MM.1S (cell line): Measurements from ENCODE around the gene PSMA7.

Experiments
- DNase-seq: peaks from one replicate; pipeline ENCODE4 v3.0.0-alpha.2; 2015
- H2AFZ ChIP-seq: fragments of 300-600 bp; sonication (generic); 2 replicates; pipeline ENCODE4 v1.6.0; 2016; ENCODE audit warnings: antibody characterized with exemption, low read length
- H3F3A ChIP-seq: fragments of 300-600 bp; sonication (generic); 2 replicates; pipeline ENCODE4 v1.6.1; 2016; ENCODE audit warnings: mild to moderate bottlenecking, antibody characterized with exemption, low read length, moderate library complexity, mixed read lengths; ENCODE audit not compliant: insufficient read depth
- H3K27ac ChIP-seq: fragments of 300-600 bp; sonication (generic); 2 replicates; pipeline ENCODE4 v1.5.1; 2016; ENCODE audit warnings: mild to moderate bottlenecking, low read length
- H3K27me3 ChIP-seq: fragments of 300-600 bp; sonication (generic); replicated peaks from 2 replicates; pipeline ENCODE4 v1.6.0; 2016; ENCODE audit warnings: low read length; ENCODE audit not compliant: insufficient read depth
- H3K36me3 ChIP-seq: fragments of 300-600 bp; sonication (generic); replicated peaks from 2 replicates; pipeline ENCODE4 v1.6.1; 2016; ENCODE audit warnings: mild to moderate bottlenecking, low read length, mixed read lengths; ENCODE audit not compliant: insufficient read depth
- H3K4me1 ChIP-seq: fragments of 300-600 bp; sonication (generic); 2 replicates; pipeline ENCODE4 v1.6.1; 2016; ENCODE audit warnings: low read length, mixed read lengths
- H3K4me2 ChIP-seq: fragments of 300-600 bp; sonication (generic); 2 replicates; pipeline ENCODE4 v1.6.0; 2016; ENCODE audit warnings: low read depth, low read length
- H3K4me3 ChIP-seq: fragments of 300-600 bp; sonication (generic); 2 replicates; pipeline ENCODE4 v1.5.1; 2016; ENCODE audit warnings: low read length, mixed read lengths
- H3K79me2 ChIP-seq: fragments of 300-600 bp; sonication (generic); 2 replicates; pipeline ENCODE4 v1.6.1; 2016; ENCODE audit warnings: mixed run types, low read length, mixed read lengths
- H3K9ac ChIP-seq: fragments of 300-600 bp; sonication (generic); 2 replicates; pipeline ENCODE4 v1.6.1; 2016; ENCODE audit warnings: low read length, mixed read lengths
- H3K9me2 ChIP-seq: fragments of 300-600 bp; sonication (generic); replicated peaks from 2 replicates; pipeline ENCODE4 v1.6.1; 2016; ENCODE audit warnings: mild to moderate bottlenecking, low read length, mixed read lengths; ENCODE audit not compliant: insufficient read depth
- H3K9me3 ChIP-seq: fragments of 300-600 bp; sonication (generic); replicated peaks from 2 replicates; pipeline ENCODE4 v1.6.1; 2016; ENCODE audit warnings: mild to moderate bottlenecking, low read length, mixed read lengths; ENCODE audit not compliant: insufficient read depth
- H4K20me1 ChIP-seq: fragments of 300-600 bp; sonication (generic); 2 replicates; pipeline ENCODE4 v1.6.1; 2016; ENCODE audit warnings: mild to moderate bottlenecking, low read length, moderate library complexity, mixed read lengths; ENCODE audit not compliant: insufficient read depth
- CTCF ChIP-seq: fragments of 300-600 bp; sonication (generic); IDR thresholded peaks from 2 replicates; pipeline ENCODE4 v1.5.1; 2016; ENCODE audit warnings: antibody characterized with exemption, low read length, mixed read lengths
- EZH2 ChIP-seq: fragments of 300-600 bp; sonication (generic); optimal IDR thresholded peaks from 2 replicates; pipeline ENCODE3; 2017; ENCODE audit warnings: low read depth, mild to moderate bottlenecking, antibody characterized with exemption, low read length, mixed read lengths
- EZH2phosphoT487 ChIP-seq: fragments of 300-600 bp; sonication (generic); IDR thresholded peaks from 2 replicates; pipeline ENCODE4 v1.6.1; 2018; ENCODE audit warnings: antibody characterized with exemption, low read length

The PSMA7 gene

DNA sequence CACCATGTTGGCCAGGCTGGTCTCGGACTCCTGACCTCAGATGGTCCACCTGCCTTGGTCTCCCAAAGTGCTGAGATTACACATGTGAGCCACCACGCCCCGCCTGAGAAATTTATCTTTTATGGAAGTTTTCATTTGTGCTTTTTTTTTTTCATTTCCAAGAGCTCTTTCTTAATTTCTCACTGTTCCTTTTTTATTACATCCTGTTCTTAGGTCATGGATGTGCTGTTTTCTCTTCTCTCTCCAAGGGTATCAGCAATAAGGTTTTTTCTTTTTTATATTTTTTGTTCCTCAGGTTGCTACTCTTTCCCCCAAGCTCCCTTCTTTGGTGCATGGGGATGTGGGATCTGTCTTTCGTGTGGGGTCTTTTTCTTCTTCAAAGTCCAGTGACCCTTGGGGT is 42.1 kb downstream of the PSMA7 start:
- Histone ChIP-seq H3K9me2 (no peaks in the 10 kb centered on the region), H3F3A (no peaks in the 10 kb centered on the region), H3K9me3 (no peaks in the 10 kb centered on the region), H3K4me1 (no peaks in the 10 kb centered on the region), H4K20me1 (no peaks in the 10 kb centered on the region), H3K4me3 (no peak overlapping the region), H3K36me3 (no peaks in the 10 kb centered on the region), H2AFZ (no peak overlapping the region), H3K27ac (no peak overlapping the region), H3K79me2 (no peaks in the 10 kb centered on the region), H3K27me3 (peaks cover 69% of the 10 kb centered on the region), H3K9ac (no peak overlapping the region), H3K4me2 (no peak overlapping the region)
- TF ChIP-seq CTCF (no peak), EZH2phosphoT487 (no peak), EZH2 (no peak)
- no peak for DNase-seq

GRCh38 chr20:62097881-62098407 is 45.2 kb downstream of the PSMA7 start:
- no peak for TF ChIP-seq CTCF
- no peak for TF ChIP-seq EZH2phosphoT487
- no peak for TF ChIP-seq EZH2
- no peak overlapping the region for H3K4me3 ChIP-seq
- H3K9me2 ChIP-seq = no peaks in the 10 kb centered on the region
- H3K27me3 ChIP-seq = peaks cover 74% of the 10 kb centered on the region
- H3K79me2 ChIP-seq = no peaks in the 10 kb centered on the region
- H3K4me2 ChIP-seq = no peak overlapping the region
- no peaks in the 10 kb centered on the region for H3F3A ChIP-seq
- DNase-seq = no peak
- H2AFZ ChIP-seq = no peak overlapping the region
- no peaks in the 10 kb centered on the region for H3K9me3 ChIP-seq
- H3K4me1 ChIP-seq = no peaks in the 10 kb centered on the region
- H3K36me3 ChIP-seq = no peaks in the 10 kb centered on the region
- H4K20me1 ChIP-seq = no peaks in the 10 kb centered on the region
- H3K9ac ChIP-seq = no peak overlapping the region
- no peak overlapping the region for H3K27ac ChIP-seq

DNA sequence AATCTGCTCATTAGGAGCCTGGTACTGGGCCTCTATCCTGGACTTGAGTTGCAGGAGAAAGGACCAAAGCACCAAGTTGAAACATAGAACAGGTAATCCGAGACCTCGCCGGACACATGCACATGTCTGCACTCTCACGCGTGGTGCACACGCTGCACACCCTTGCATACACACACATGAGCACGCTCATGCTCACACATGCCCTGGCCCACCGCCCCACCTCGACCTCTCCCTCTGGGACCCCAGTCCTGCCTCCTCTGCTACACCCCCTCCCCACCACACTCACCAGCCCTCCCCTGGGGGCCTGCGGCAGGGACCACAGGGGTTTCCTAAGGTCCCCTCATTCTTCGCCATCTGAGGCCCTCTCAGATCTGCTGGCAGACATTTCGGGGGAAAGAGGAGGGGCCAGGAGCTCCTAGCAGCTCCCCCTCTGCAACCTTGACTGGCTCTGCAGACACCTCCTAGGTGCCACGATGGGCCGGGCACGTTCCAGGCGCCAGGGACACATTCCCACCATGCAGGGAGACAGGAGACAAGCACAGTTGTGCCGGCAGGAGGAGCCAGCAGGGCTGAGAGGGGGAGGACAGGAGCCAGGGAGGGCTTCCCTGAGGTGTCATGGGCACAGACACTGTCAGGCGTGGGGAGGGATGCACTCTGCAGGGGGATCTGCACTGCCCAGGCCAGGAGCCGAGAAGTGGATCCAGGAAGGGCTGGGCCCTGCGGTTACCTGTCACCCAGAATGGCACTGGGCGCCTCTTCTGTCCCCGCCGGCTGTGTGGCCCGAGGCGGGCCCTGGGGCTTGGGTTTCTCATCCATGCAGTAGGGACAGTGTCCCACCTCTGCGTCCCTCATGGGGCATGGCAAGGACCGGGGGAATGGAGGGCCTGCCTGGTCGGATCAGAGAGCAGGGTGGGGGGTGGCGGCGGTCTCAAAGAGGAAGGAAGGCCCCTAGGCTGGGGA is 46.5 kb downstream of the PSMA7 start:
- no peak overlapping the region for H3K27ac ChIP-seq
- H3F3A ChIP-seq = no peaks in the 10 kb centered on the region
- DNase-seq = no peak
- no peaks in the 10 kb centered on the region for H3K9me3 ChIP-seq
- H4K20me1 ChIP-seq = no peaks in the 10 kb centered on the region
- no peak overlapping the region for H3K4me2 ChIP-seq
- TF ChIP-seq EZH2 = no peak
- TF ChIP-seq CTCF = no peak
- no peak for TF ChIP-seq EZH2phosphoT487
- no peaks in the 10 kb centered on the region for H3K4me1 ChIP-seq
- no peak overlapping the region for H3K9ac ChIP-seq
- no peak overlapping the region for H2AFZ ChIP-seq
- peaks cover 74% of the 10 kb centered on the region for H3K27me3 ChIP-seq
- H3K4me3 ChIP-seq = no peak overlapping the region
- no peaks in the 10 kb centered on the region for H3K9me2 ChIP-seq
- no peaks in the 10 kb centered on the region for H3K36me3 ChIP-seq
- H3K79me2 ChIP-seq = no peaks in the 10 kb centered on the region
